Neural cell (in vitro differentiated cells): ENCODE measurements around the gene C1orf210.

Source experiments
- EP300 ChIP-seq: fragments of 450-650 bp; conservative IDR thresholded peaks from 2 replicates; pipeline ENCODE4 v1.6.1; 2014; ENCODE audit warnings: antibody characterized with exemption, mild to moderate bottlenecking, moderate library complexity; ENCODE audit not compliant: poor library complexity, severe bottlenecking
- EZH2 ChIP-seq: fragments of 200-600, 300-800 bp; shearing (Covaris generic), sonication (generic); IDR thresholded peaks from 2 replicates; pipeline ENCODE4 v1.6.1; 2014; ENCODE audit warnings: antibody characterized with exemption, low read length, borderline replicate concordance, mild to moderate bottlenecking; ENCODE audit not compliant: insufficient read depth, poor library complexity, severe bottlenecking
- POLR2AphosphoS5 ChIP-seq: IDR thresholded peaks from 2 replicates; pipeline ENCODE4 v1.6.1; 2012
- TF ChIP-seq, protein P1 (sequence below): IDR thresholded peaks from 2 replicates; pipeline ENCODE4 v1.6.1; 2012; ENCODE audit warnings: borderline replicate concordance
- TF ChIP-seq, protein P2 (sequence below): fragments of 450-650 bp; IDR thresholded peaks from 2 replicates; pipeline ENCODE4 v1.5.1; 2014; ENCODE audit warnings: antibody characterized with exemption, mild to moderate bottlenecking, moderate library complexity; ENCODE audit not compliant: poor library complexity, severe bottlenecking

DNA sequence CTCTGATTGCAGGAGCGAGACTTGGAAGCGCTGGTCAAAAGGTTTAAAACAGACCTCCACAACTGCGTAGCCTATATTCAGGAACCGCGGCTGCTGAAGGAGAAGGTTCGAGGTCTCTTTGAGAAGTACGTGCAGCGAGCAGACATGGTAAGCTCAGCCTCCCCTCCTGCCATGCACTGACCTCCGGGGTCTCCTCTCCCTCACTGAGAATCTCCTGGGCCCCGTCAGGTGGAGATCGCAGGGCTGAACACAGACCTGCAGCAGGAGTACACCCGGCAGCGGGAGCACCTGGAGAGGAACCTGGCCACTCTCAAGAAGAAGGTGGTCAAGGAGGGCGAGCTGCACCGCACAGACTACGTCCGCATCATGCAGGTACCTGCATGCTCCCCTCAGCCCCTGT is 51.1 kb downstream of the C1orf210 start:
- TF ChIP-seq, protein P1, sequence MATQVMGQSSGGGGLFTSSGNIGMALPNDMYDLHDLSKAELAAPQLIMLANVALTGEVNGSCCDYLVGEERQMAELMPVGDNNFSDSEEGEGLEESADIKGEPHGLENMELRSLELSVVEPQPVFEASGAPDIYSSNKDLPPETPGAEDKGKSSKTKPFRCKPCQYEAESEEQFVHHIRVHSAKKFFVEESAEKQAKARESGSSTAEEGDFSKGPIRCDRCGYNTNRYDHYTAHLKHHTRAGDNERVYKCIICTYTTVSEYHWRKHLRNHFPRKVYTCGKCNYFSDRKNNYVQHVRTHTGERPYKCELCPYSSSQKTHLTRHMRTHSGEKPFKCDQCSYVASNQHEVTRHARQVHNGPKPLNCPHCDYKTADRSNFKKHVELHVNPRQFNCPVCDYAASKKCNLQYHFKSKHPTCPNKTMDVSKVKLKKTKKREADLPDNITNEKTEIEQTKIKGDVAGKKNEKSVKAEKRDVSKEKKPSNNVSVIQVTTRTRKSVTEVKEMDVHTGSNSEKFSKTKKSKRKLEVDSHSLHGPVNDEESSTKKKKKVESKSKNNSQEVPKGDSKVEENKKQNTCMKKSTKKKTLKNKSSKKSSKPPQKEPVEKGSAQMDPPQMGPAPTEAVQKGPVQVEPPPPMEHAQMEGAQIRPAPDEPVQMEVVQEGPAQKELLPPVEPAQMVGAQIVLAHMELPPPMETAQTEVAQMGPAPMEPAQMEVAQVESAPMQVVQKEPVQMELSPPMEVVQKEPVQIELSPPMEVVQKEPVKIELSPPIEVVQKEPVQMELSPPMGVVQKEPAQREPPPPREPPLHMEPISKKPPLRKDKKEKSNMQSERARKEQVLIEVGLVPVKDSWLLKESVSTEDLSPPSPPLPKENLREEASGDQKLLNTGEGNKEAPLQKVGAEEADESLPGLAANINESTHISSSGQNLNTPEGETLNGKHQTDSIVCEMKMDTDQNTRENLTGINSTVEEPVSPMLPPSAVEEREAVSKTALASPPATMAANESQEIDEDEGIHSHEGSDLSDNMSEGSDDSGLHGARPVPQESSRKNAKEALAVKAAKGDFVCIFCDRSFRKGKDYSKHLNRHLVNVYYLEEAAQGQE: no peak
- TF ChIP-seq, protein P2, sequence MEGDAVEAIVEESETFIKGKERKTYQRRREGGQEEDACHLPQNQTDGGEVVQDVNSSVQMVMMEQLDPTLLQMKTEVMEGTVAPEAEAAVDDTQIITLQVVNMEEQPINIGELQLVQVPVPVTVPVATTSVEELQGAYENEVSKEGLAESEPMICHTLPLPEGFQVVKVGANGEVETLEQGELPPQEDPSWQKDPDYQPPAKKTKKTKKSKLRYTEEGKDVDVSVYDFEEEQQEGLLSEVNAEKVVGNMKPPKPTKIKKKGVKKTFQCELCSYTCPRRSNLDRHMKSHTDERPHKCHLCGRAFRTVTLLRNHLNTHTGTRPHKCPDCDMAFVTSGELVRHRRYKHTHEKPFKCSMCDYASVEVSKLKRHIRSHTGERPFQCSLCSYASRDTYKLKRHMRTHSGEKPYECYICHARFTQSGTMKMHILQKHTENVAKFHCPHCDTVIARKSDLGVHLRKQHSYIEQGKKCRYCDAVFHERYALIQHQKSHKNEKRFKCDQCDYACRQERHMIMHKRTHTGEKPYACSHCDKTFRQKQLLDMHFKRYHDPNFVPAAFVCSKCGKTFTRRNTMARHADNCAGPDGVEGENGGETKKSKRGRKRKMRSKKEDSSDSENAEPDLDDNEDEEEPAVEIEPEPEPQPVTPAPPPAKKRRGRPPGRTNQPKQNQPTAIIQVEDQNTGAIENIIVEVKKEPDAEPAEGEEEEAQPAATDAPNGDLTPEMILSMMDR: no peak
- TF ChIP-seq POLR2AphosphoS5: no peak
- TF ChIP-seq EZH2: no peak
- no peak for TF ChIP-seq EP300
